Activated naive CD8-positive, alpha-beta T cell treated with anti-CD3 and anti-CD28 coated beads, Interleukin-2, amount 10 ng/mL, durations not matched to agents 7 days and 5 days (primary cell): ENCODE results near the gene RGS13. TPM values are rescaled to one million over a fixed set of nuclear protein-coding genes. Genes with fewer than 3 reads are reported as not detected.
"Not testable (repeated sequence)": the region's sequence is repeated elsewhere in the genome, so short reads cannot be mapped to it uniquely, and the experiment has no call there.

Experiments used
- ATAC-seq: fragments of 150-1000 bp; cut with Tn5 transposase; one replicate; pipeline ENCODE4 v1.10.0; 2021; ENCODE audit warnings: low read depth, moderate library complexity
- POLR2A ChIA-PET: fragments of 350-600 bp; sonication (Branson Sonifier 250); formaldehyde crosslinking; loops from one replicate; lab custom pipeline; 2021; ENCODE audit warnings: antibody characterized with exemption; lab: Charles Lee
- DNase-seq: peaks from one replicate; pipeline ENCODE4 v3.0.0; 2021
- H3K27ac Mint-ChIP-seq: one replicate; pipeline ENCODE4 v1.8.0; 2022; ENCODE audit warnings: mild to moderate bottlenecking, mixed read lengths
- H3K27me3 Mint-ChIP-seq: one replicate; pipeline ENCODE4 v1.8.0; 2022; ENCODE audit warnings: mild to moderate bottlenecking, moderate library complexity, mixed read lengths
- H3K36me3 Mint-ChIP-seq: one replicate; pipeline ENCODE4 v1.8.0; 2021; ENCODE audit warnings: mild to moderate bottlenecking, mixed read lengths
- H3K4me1 Mint-ChIP-seq: one replicate; pipeline ENCODE4 v1.8.0; 2021; ENCODE audit warnings: mixed read lengths
- H3K4me3 Mint-ChIP-seq: one replicate; pipeline ENCODE4 v1.8.0; 2022; ENCODE audit warnings: mild to moderate bottlenecking, moderate library complexity, mixed read lengths
- H3K9me3 Mint-ChIP-seq: one replicate; pipeline ENCODE4 v1.8.0; 2021; ENCODE audit warnings: mixed read lengths
- total RNA-seq, 2 experiments: library from RNA; stranded (reverse); gene quantifications; one replicate each; pipeline ENCODE4 v1.2.3, GENCODE V29; 2021

The RGS13 gene
- total RNA-seq, 2 experiments from 2014 or later, result 0.08 TPM; not detected in 1

- ATAC-seq (no peak), DNase-seq (no peak)
- no peaks in the 10 kb centered on the region for H3K4me1 Mint-ChIP-seq
- no peak overlapping the region for H3K27ac Mint-ChIP-seq
- POLR2A ChIA-PET, result no interaction called here
- no peak overlapping the region for H3K4me3 Mint-ChIP-seq
- no peaks in the 10 kb centered on the region for H3K36me3 Mint-ChIP-seq
- H3K9me3 Mint-ChIP-seq, result no peaks in the 10 kb centered on the region
- peaks cover 4% of the 10 kb centered on the region for H3K27me3 Mint-ChIP-seq
Observed at GRCh38 chr1:192669174-192669573, 33.2 kb downstream of the RGS13 start.

GRCh38 chr1:192675716-192676115 is 39.8 kb downstream of the RGS13 start:
- POLR2A ChIA-PET, result no interaction called here
- no peak for ATAC-seq
- peaks cover 7% of the 10 kb centered on the region for H3K27me3 Mint-ChIP-seq
- H3K27ac Mint-ChIP-seq, result no peak overlapping the region
- H3K4me3 Mint-ChIP-seq, result no peak overlapping the region
- DNase-seq, result no peak
- no peaks in the 10 kb centered on the region for H3K4me1 Mint-ChIP-seq
- H3K36me3 Mint-ChIP-seq, result no peaks in the 10 kb centered on the region
- H3K9me3 Mint-ChIP-seq, result no peaks in the 10 kb centered on the region

- no peaks in the 10 kb centered on the region for H3K4me1 Mint-ChIP-seq
- DNase-seq, result no peak
- no peaks in the 10 kb centered on the region for H3K36me3 Mint-ChIP-seq
- POLR2A ChIA-PET, result no interaction called here
- H3K27ac Mint-ChIP-seq, result no peak overlapping the region
- no peak overlapping the region for H3K4me3 Mint-ChIP-seq
- no peak for ATAC-seq
- H3K9me3 Mint-ChIP-seq, result no peaks in the 10 kb centered on the region
- H3K27me3 Mint-ChIP-seq, result peaks cover 7% of the 10 kb centered on the region
Observed at GRCh38 chr1:192678099-192678498, 42.2 kb downstream of the RGS13 start.

GRCh38 chr1:192682335-192682734 is 46.4 kb downstream of the RGS13 start:
- Mint-ChIP-seq H3K4me1 (no peaks in the 10 kb centered on the region), H3K4me3 (no peak overlapping the region), H3K27me3 (peaks cover 2% of the 10 kb centered on the region), H3K36me3 (no peaks in the 10 kb centered on the region), H3K9me3 (peaks cover 2% of the 10 kb centered on the region), H3K27ac (no peak overlapping the region)
- POLR2A ChIA-PET, result no interaction called here
- ATAC-seq, result no peak
- no peak for DNase-seq

- H3K9me3 Mint-ChIP-seq, ATAC-seq, H3K27me3 Mint-ChIP-seq, H3K4me3 Mint-ChIP-seq, H3K27ac Mint-ChIP-seq, H3K4me1 Mint-ChIP-seq, DNase-seq, POLR2A ChIA-PET, H3K36me3 Mint-ChIP-seq: not testable (repeated sequence)
Observed at GRCh38 chr1:192683081-192683480, 47.1 kb downstream of the RGS13 start.

GRCh38 chr1:192689459-192689858 is 53.5 kb downstream of the RGS13 start:
- Mint-ChIP-seq H3K27me3 (peaks cover 4% of the 10 kb centered on the region), H3K4me3 (no peak overlapping the region), H3K4me1 (no peaks in the 10 kb centered on the region), H3K27ac (no peak overlapping the region), H3K9me3 (peaks cover 5% of the 10 kb centered on the region), H3K36me3 (no peaks in the 10 kb centered on the region)
- DNase-seq (no peak), ATAC-seq (no peak)
- POLR2A ChIA-PET, result no interaction called here

- ATAC-seq, result no peak
- Mint-ChIP-seq H3K27me3 (peaks cover 4% of the 10 kb centered on the region), H3K9me3 (peaks cover 3% of the 10 kb centered on the region), H3K27ac (no peak overlapping the region), H3K36me3 (no peaks in the 10 kb centered on the region), H3K4me3 (no peak overlapping the region), H3K4me1 (no peaks in the 10 kb centered on the region)
- no peak for DNase-seq
- POLR2A ChIA-PET, result no interaction called here
Observed at GRCh38 chr1:192691041-192691440, 55.1 kb downstream of the RGS13 start.

GRCh38 chr1:192696082-192696481 is 60.1 kb downstream of the RGS13 start:
- H3K4me3 Mint-ChIP-seq, result no peak overlapping the region
- H3K4me1 Mint-ChIP-seq, result no peaks in the 10 kb centered on the region
- peaks cover 11% of the 10 kb centered on the region for H3K27me3 Mint-ChIP-seq
- no peaks in the 10 kb centered on the region for H3K36me3 Mint-ChIP-seq
- ATAC-seq (no peak), DNase-seq (no peak)
- no peak overlapping the region for H3K27ac Mint-ChIP-seq
- H3K9me3 Mint-ChIP-seq, result no peaks in the 10 kb centered on the region
- POLR2A ChIA-PET, result no interaction called here

- H3K4me3 Mint-ChIP-seq, result no peak overlapping the region
- no peak overlapping the region for H3K27ac Mint-ChIP-seq
- ATAC-seq (no peak), DNase-seq (no peak)
- H3K36me3 Mint-ChIP-seq, result no peaks in the 10 kb centered on the region
- H3K27me3 Mint-ChIP-seq, result peaks cover 9% of the 10 kb centered on the region
- H3K4me1 Mint-ChIP-seq, result no peaks in the 10 kb centered on the region
- H3K9me3 Mint-ChIP-seq, result no peaks in the 10 kb centered on the region
- POLR2A ChIA-PET, result no interaction called here
Observed at GRCh38 chr1:192697771-192698170, 61.8 kb downstream of the RGS13 start.

- POLR2A ChIA-PET, result no interaction called here
- Mint-ChIP-seq H3K36me3 (no peaks in the 10 kb centered on the region), H3K9me3 (no peaks in the 10 kb centered on the region), H3K27ac (no peak overlapping the region), H3K4me3 (no peak overlapping the region), H3K27me3 (peaks cover 9% of the 10 kb centered on the region), H3K4me1 (no peaks in the 10 kb centered on the region)
- no peak for DNase-seq
- no peak for ATAC-seq
Observed at GRCh38 chr1:192698731-192699130, 62.8 kb downstream of the RGS13 start.

- ATAC-seq (no peak), DNase-seq (no peak)
- Mint-ChIP-seq H3K27me3 (peaks cover 9% of the 10 kb centered on the region), H3K27ac (no peak overlapping the region), H3K9me3 (no peaks in the 10 kb centered on the region), H3K4me1 (no peaks in the 10 kb centered on the region), H3K36me3 (no peaks in the 10 kb centered on the region), H3K4me3 (no peak overlapping the region)
- POLR2A ChIA-PET, result interaction anchor here (0.6 kb wide), 1 partner anchor 26 kb away, joined by 3 read pairs; no protein-coding TSS in a partner anchor
Observed at GRCh38 chr1:192700834-192701271, 64.9 kb downstream of the RGS13 start.

- DNase-seq (no peak), ATAC-seq (no peak)
- H3K27ac Mint-ChIP-seq, result no peak overlapping the region
- H3K36me3 Mint-ChIP-seq, result no peaks in the 10 kb centered on the region
- peaks cover 9% of the 10 kb centered on the region for H3K27me3 Mint-ChIP-seq
- no peak overlapping the region for H3K4me3 Mint-ChIP-seq
- POLR2A ChIA-PET, result no interaction called here
- H3K9me3 Mint-ChIP-seq, result no peaks in the 10 kb centered on the region
- no peaks in the 10 kb centered on the region for H3K4me1 Mint-ChIP-seq
Observed at GRCh38 chr1:192702212-192702902, 66.4 kb downstream of the RGS13 start.

- H3K9me3 Mint-ChIP-seq, result no peaks in the 10 kb centered on the region
- no peaks in the 10 kb centered on the region for H3K4me1 Mint-ChIP-seq
- no peak overlapping the region for H3K27ac Mint-ChIP-seq
- H3K27me3 Mint-ChIP-seq, result peaks cover 9% of the 10 kb centered on the region
- DNase-seq (no peak), ATAC-seq (no peak)
- H3K36me3 Mint-ChIP-seq, result no peaks in the 10 kb centered on the region
- no peak overlapping the region for H3K4me3 Mint-ChIP-seq
- POLR2A ChIA-PET, result no interaction called here
Observed at GRCh38 chr1:192703283-192704206, 67.6 kb downstream of the RGS13 start.

- Mint-ChIP-seq H3K27me3 (peaks cover 2% of the 10 kb centered on the region), H3K4me1 (no peaks in the 10 kb centered on the region), H3K27ac (no peak overlapping the region), H3K36me3 (no peaks in the 10 kb centered on the region), H3K9me3 (no peaks in the 10 kb centered on the region), H3K4me3 (no peak overlapping the region)
- ATAC-seq (no peak), DNase-seq (no peak)
- POLR2A ChIA-PET, result no interaction called here
Observed at GRCh38 chr1:192705510-192705909, 69.6 kb downstream of the RGS13 start.
